Heart left ventricle (tissue), 16 donors: ENCODE measurements around the gene CTXND1. TPM values are rescaled to one million over a fixed set of nuclear protein-coding genes. Genes with fewer than 3 reads are reported as not detected.

ENCODE experiments used
- ATAC-seq, 4 donors: fragments of 200-7000 bp; cut with Tn5 transposase; one replicate each; pipeline ENCODE4 v1.9.1; 2020 to 2022; ENCODE audit warnings: moderate library complexity in 4 of 4, mild to moderate bottlenecking in 3 of 4, moderate number of reproducible peaks in 1 of 4
- DNase-seq, 5 donors: peaks; one replicate each; pipeline ENCODE4 v3.0.0-alpha.2; 2020
- H3K27ac ChIP-seq, 12 donors: fragments of 200-600 bp; sonication (generic) in 4 of 12; one replicate each; pipeline versions ENCODE4 v1.5.0 to v1.8.0; 2016 to 2022; ENCODE audit warnings: mild to moderate bottlenecking in 2 of 12
- H3K27me3 ChIP-seq, 9 donors: fragments of 200-600 bp; sonication (generic) in 2 of 9; one replicate each; pipeline versions ENCODE4 v1.5.1 to v1.8.0; 2016 to 2022; ENCODE audit warnings: mild to moderate bottlenecking in 3 of 9
- H3K36me3 ChIP-seq, 9 donors: fragments of 200-600 bp; sonication (generic) in 2 of 9; one replicate each; pipeline versions ENCODE4 v1.5.0 to v1.8.0; 2018 to 2022; ENCODE audit warnings: mild to moderate bottlenecking in 2 of 9
- H3K4me1 ChIP-seq, 12 donors: fragments of 200-600 bp; sonication (generic) in 4 of 12; one replicate each; pipeline versions ENCODE4 v1.5.0 to v1.8.0; 2016 to 2022; ENCODE audit warnings: mild to moderate bottlenecking in 3 of 12
- H3K4me3 ChIP-seq, 12 donors: fragments of 200-600 bp; sonication (generic) in 4 of 12; one replicate each; pipeline versions ENCODE4 v1.5.0 to v1.8.0; 2017 to 2022; ENCODE audit warnings: mild to moderate bottlenecking in 9 of 12, moderate library complexity in 4 of 12
- H3K9me3 ChIP-seq, 12 donors: fragments of 200-600 bp; sonication (generic) in 4 of 12; one replicate each; pipeline versions ENCODE4 v1.5.0 to v1.8.0; 2016 to 2022; ENCODE audit warnings: mild to moderate bottlenecking in 1 of 12
- POLR2A ChIP-seq, 2 donors: fragments of 450-650 bp; IDR thresholded peaks; one replicate each; pipeline ENCODE4 v1.6.1; 2017; ENCODE audit warnings: antibody characterized with exemption in 2 of 2, mild to moderate bottlenecking in 2 of 2, moderate library complexity in 2 of 2
- WGBS, 4 donors: extraction: QIAGEN DNeasy Blood & Tissue Kit in 2 of 4; methylation state at CpG; one replicate each; pipeline versions ENCODE4 v1.1.5 to v1.1.7; 2013 to 2018; 5-methylcytosine and 5-hydroxymethylcytosine counted together
- intact Hi-C, 10 donors: fragments of 100-400 bp; cut with DNase I; formaldehyde crosslinking; loops; one replicate each; pipeline versions ENCODE4 v1.11.1 to v1.14.2; 2022
- polyA plus RNA-seq, 2 donors: library from polyadenylated mRNA; stranded (reverse); fragments of 200-250 nt; gene quantifications; one replicate each; pipeline ENCODE4 v1.2.3, GENCODE V29; 2013
- total RNA-seq, 9 donors: library from RNA; depleted of rRNA in 2 of 9; stranded (reverse); fragments of >200 nt in 2 of 9; fragmentation: NEBNext Ultra II Directional in 3 of 9; extraction: Animal tissue kit (Norgen Biotek cat#: 25700) in 3 of 9; gene quantifications; one replicate each; pipeline versions ENCODE4 v1.1.0 to v1.2.4, GENCODE V29; 2016 to 2023
- TF ChIP-seq, protein P1 (sequence below), 12 donors: fragments of 200-600 bp; sonication (generic) in 4 of 12; IDR thresholded peaks; one replicate each; pipeline versions ENCODE4 v1.5.0 to v1.8.0; 2018 to 2022; ENCODE audit warnings: antibody characterized with exemption in 12 of 12, mild to moderate bottlenecking in 5 of 12
- donor health status: ischemic (EF 13 %, LVEDD 7.1; RV severe dilation, severe dysfunction).
- donor health status: healthy with polysubstance abuse.
- donor health status: DM: no; HTN: yes; CAD: no.
- donor health status: DM: no; HTN: no; CAD: no.
- donor health status: ischemic (EF 25% LVEDD 6.9; RV normal size, moderate dysfunction).
- donor health status: ischemic (EF 25% LVEDD 5.7; RV mildly dilated, moderate dysfunction).
- donor health status: healthy.
- donor health status: DM: yes; HTN: yes; CAD: no.
- donor health status: ischemic (EF 35%, LVEDD 5.7; RV mildly dilated, moderate dysfunction).
- donor health status: nonischemic (EF 11% LVEDD 7.7; RV severe dilation, severe dysfunction).
- donor health status: DM: yes; HTN: yes; CAD: no.
- donor health status: PGD.
- donor health status: ischemic (EF 29% LVEDD 5.4; RV normal size, mild dysfunction).
- donor health status: nonischemic (EF 23%, LVEDD 6.1; RV moderate dilation, normal function).

CTXND1 gene
- total and polyA plus RNA-seq, 11 donors, result 0.14 to 9.5 (median 2.9) TPM

DNA sequence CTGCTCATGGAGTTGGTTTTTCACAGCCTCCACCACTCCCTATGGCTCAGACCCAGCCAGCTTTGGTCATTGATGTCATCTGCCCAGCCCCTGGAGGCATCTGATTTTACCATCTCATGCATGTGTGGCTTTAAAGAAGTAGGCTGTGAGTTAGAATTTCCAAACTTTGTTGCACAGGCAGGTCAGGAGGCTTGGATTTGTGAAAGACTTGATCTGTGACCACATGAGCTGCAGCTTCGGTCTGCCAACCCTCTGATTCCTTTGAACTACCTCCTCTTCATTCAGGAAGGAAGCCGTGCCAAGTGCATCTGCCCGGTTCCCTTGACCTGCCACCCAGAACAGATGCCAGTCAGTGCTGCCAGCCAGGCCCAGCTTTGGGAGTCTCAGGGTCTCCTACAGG, 9.2 kb downstream of the CTXND1 start:
- 26 to 46% (median 38%) methylated on average over 3 of the region's 3 CpGs for WGBS, 4 donors
- H3K9me3 ChIP-seq, result no peaks in the 10 kb centered on the region
- H3K4me1 ChIP-seq, result peaks cover 0 to 9% (median 0%) of the 10 kb centered on the region in 12 donors
- H3K4me3 ChIP-seq, result no peak overlapping the region
- H3K36me3 ChIP-seq, result no peaks in the 10 kb centered on the region
- DNase-seq (peak in 2 of 5 donors; percentile 37 to 43), ATAC-seq (peak in 2 of 4 donors; percentile 19 to 26)
- H3K27ac ChIP-seq, result no peak overlapping the region
- intact Hi-C loops, result loop anchor here in 7 of 10 donors (2.0 to 5.0 kb wide), 5 partner anchors 49 to 69 kb away; no protein-coding TSS in a partner anchor
- peaks cover 0 to 20% (median 3%) of the 10 kb centered on the region in 9 donors for H3K27me3 ChIP-seq
- no peak for TF ChIP-seq POLR2A (IDR thresholded peaks at IDR 0.05)
- TF ChIP-seq, protein P1, sequence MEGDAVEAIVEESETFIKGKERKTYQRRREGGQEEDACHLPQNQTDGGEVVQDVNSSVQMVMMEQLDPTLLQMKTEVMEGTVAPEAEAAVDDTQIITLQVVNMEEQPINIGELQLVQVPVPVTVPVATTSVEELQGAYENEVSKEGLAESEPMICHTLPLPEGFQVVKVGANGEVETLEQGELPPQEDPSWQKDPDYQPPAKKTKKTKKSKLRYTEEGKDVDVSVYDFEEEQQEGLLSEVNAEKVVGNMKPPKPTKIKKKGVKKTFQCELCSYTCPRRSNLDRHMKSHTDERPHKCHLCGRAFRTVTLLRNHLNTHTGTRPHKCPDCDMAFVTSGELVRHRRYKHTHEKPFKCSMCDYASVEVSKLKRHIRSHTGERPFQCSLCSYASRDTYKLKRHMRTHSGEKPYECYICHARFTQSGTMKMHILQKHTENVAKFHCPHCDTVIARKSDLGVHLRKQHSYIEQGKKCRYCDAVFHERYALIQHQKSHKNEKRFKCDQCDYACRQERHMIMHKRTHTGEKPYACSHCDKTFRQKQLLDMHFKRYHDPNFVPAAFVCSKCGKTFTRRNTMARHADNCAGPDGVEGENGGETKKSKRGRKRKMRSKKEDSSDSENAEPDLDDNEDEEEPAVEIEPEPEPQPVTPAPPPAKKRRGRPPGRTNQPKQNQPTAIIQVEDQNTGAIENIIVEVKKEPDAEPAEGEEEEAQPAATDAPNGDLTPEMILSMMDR (IDR thresholded peaks at IDR 0.05), result no peak

DNA sequence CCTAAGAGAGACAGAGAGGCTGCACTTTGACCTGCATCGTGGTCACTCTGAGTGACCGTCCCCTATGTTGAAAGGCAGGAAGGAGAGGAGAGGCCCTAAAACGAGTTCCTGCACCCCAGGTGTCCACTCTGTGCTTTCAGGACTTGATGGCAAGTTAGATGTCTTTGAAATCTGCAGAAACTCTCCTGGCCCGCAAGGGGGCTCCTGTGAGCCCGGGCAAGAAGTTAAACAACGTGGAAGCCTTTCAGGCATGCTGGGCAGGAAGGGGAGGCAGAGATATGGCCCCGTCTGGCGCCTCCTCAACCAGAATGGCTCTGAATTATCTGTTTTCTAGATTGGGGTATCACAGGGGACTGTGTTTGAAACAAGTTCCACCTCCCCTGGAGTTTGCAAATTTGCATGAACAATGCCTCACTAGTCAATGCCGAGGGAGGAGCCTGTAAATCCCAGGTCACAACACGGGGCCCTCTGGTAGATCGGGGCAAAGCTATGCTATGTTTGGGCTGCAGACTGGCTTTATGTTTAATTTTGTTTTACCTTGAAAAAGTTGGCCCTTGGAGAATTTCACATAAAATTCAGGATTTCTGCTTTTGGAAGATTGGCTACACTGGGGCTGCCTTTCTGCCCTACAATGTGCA, 9.8 kb downstream of the CTXND1 start:
- Histone ChIP-seq H3K9me3 (no peaks in the 10 kb centered on the region), H3K27me3 (peaks cover 0 to 18% (median 3%) of the 10 kb centered on the region in 9 donors), H3K36me3 (no peaks in the 10 kb centered on the region), H3K4me1 (peaks cover 0 to 9% (median 0%) of the 10 kb centered on the region in 12 donors), H3K4me3 (no peak overlapping the region), H3K27ac (no peak overlapping the region)
- intact Hi-C loops, result loop anchor here in 7 of 10 donors (2.0 to 5.0 kb wide), 5 partner anchors 50 to 70 kb away; no protein-coding TSS in a partner anchor
- TF ChIP-seq, protein P1 (IDR thresholded peaks at IDR 0.05), result peak; percentile 37 to 67 (median 55)
- no peak for TF ChIP-seq POLR2A (IDR thresholded peaks at IDR 0.05)
- DNase-seq (peak in 3 of 5 donors; percentile 37 to 64 (median 40)), ATAC-seq (peak in 2 of 4 donors; percentile 41 to 50)
- 27 to 46% (median 30%) methylated on average over 11 of the region's 11 CpGs for WGBS, 4 donors

DNA sequence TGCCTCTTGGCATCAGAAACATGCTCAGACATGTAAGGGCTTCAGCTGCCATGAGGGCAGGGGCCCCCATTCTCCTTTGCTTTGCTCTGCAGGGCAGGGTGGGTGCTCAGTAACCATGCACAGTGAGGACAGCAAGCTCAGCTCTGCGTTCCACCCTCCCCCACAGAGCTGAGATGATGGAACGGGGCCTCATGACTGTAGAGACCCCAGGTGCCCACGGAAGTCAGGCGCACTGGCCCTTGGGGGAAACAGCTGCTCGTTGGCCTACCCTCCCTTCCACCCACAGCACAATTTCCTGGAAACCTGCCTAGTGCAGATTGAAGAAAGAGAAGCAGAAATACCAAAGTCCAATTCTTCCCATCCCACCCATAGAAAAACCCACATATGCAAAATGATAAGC, 10.5 kb downstream of the CTXND1 start:
- 27 to 54% (median 44%) methylated on average over 5 of the region's 5 CpGs for WGBS, 4 donors
- H3K27me3 ChIP-seq, result peaks cover 0 to 17% (median 0%) of the 10 kb centered on the region in 9 donors
- intact Hi-C loops, result loop anchor here in 4 of 10 donors (5.0 kb wide), 3 partner anchors 51 to 71 kb away; no protein-coding TSS in a partner anchor
- peaks cover 0 to 9% (median 0%) of the 10 kb centered on the region in 12 donors for H3K4me1 ChIP-seq
- H3K4me3 ChIP-seq, result no peak overlapping the region
- ATAC-seq (no peak), DNase-seq (no peak)
- H3K36me3 ChIP-seq, result no peaks in the 10 kb centered on the region
- H3K9me3 ChIP-seq, result no peaks in the 10 kb centered on the region
- no peak overlapping the region for H3K27ac ChIP-seq
- TF ChIP-seq POLR2A (IDR thresholded peaks at IDR 0.05), result no peak
- TF ChIP-seq, protein P1 (IDR thresholded peaks at IDR 0.05), result no peak

DNA sequence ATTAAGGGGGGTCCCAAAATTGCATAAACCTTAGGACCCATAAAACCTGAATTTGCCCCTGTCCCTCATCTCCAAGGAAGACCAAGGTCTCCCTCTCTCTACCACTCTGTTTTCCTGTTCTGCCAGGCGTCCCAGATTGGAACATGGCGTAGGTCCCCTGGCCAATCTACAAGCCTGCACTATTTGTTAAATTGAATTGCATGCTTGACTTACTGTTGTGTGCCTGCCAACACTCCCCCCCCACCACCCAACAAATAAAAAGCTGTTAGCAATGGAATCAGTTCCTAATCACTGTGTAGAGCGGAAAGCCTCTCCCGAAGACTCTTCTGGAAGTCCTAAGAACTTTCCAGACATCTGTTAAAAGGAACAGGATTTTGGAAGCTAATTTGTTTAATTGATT, 11.7 kb downstream of the CTXND1 start:
- Histone ChIP-seq H3K27me3 (peaks cover 0 to 16% (median 0%) of the 10 kb centered on the region in 9 donors), H3K4me3 (no peak overlapping the region), H3K27ac (no peak overlapping the region), H3K36me3 (no peaks in the 10 kb centered on the region), H3K4me1 (peaks cover 0 to 9% (median 0%) of the 10 kb centered on the region in 12 donors), H3K9me3 (no peaks in the 10 kb centered on the region)
- no peak for ATAC-seq
- 75 to 86% (median 85%) methylated on average over 4 of the region's 4 CpGs for WGBS, 4 donors
- TF ChIP-seq POLR2A (IDR thresholded peaks at IDR 0.05), result no peak
- TF ChIP-seq, protein P1 (IDR thresholded peaks at IDR 0.05), result no peak
- no peak for DNase-seq
- intact Hi-C loops, result loop anchor here in 4 of 10 donors (5.0 kb wide), 3 partner anchors 52 to 72 kb away; no protein-coding TSS in a partner anchor
